Body of pancreas (tissue), 4 donors: ENCODE data around the gene MAPK11. TPM values are rescaled to one million over a fixed set of nuclear protein-coding genes. Genes with fewer than 3 reads are reported as not detected.

Source experiments
- ATAC-seq: fragments of 150-250 bp; one replicate; pipeline ENCODE4 v1.9.1; 2016
- DNase-seq, 4 donors: peaks; one replicate each; pipeline ENCODE4 v3.0.0-alpha.2; 2019
- H3K27ac ChIP-seq, 4 donors: fragments of 200-600 bp; sonication (generic); 1 replicate in 3 of 4; 2 replicates in 1 of 4; pipeline versions ENCODE4 v1.5.1 to v1.6.1; 2016 to 2019; ENCODE audit warnings: mild to moderate bottlenecking in 1 of 4, mixed read lengths in 1 of 4, moderate library complexity in 1 of 4
- H3K27me3 ChIP-seq, 2 donors: fragments of 200-600 bp; sonication (generic); one replicate each; pipeline ENCODE4 v1.6.0; 2016; ENCODE audit warnings: mild to moderate bottlenecking in 1 of 2
- H3K36me3 ChIP-seq, 2 donors: fragments of 200-600 bp; sonication (generic); replicated peaks in 1 of 2; 2 replicates each; pipeline ENCODE4 v1.5.1; 2016; ENCODE audit warnings: low read depth in 2 of 2; ENCODE audit not compliant: insufficient read depth in 1 of 2
- H3K4me1 ChIP-seq: fragments of 200-600 bp; sonication (generic); one replicate; pipeline ENCODE4 v1.6.0; 2016
- H3K4me3 ChIP-seq, 2 donors: fragments of 200-600 bp; sonication (generic); 1 replicate in 1 of 2; 2 replicates in 1 of 2; pipeline ENCODE4 v1.5.1; 2016 to 2019
- H3K9me3 ChIP-seq, 3 donors: fragments of 200-600 bp; sonication (generic); 1 replicate in 2 of 3; 2 replicates in 1 of 3; pipeline ENCODE4 v1.5.1; 2016
- CTCF ChIP-seq, 7 experiments: fragments of 450-650 bp in 4 of 7; fragments of 200-600 bp in 3 of 7; sonication (generic) in 3 of 7; IDR thresholded peaks; one replicate each; pipeline ENCODE4 v1.5.1; 2016 to 2019; ENCODE audit warnings: antibody characterized with exemption in 7 of 7
- POLR2A ChIP-seq, 3 donors: fragments of 450-650 bp; IDR thresholded peaks; one replicate each; pipeline ENCODE4 v1.6.1; 2016; ENCODE audit warnings: antibody characterized with exemption in 3 of 3, mild to moderate bottlenecking in 2 of 3
- WGBS, 2 donors: methylation state at CpG; one replicate each; pipeline ENCODE4 v1.1.5; 2017; 5-methylcytosine and 5-hydroxymethylcytosine counted together
- intact Hi-C: fragments of 100-400 bp; cut with DNase I; formaldehyde crosslinking; loops from one replicate; pipeline ENCODE4 v1.15.1; 2023
- total RNA-seq, 2 donors: library from RNA; depleted of rRNA; stranded (reverse); fragments of >200 nt; gene quantifications; one replicate each; pipeline ENCODE4 v1.1.0, GENCODE V29; 2016

Gene MAPK11
- total RNA-seq, 2 donors from 2014 or later, result 3.0 to 3.6 TPM

- no peak overlapping the region for H3K27ac ChIP-seq
- TF ChIP-seq POLR2A (IDR thresholded peaks at IDR 0.05) (no peak), CTCF (IDR thresholded peaks at IDR 0.05) (no peak)
- 86 to 89% methylated on average over 13 to 18 of the region's 18 CpGs for WGBS, 2 donors
Measured at GRCh38 chr22:50233223-50233622, 37.0 kb downstream of the MAPK11 start.

DNA sequence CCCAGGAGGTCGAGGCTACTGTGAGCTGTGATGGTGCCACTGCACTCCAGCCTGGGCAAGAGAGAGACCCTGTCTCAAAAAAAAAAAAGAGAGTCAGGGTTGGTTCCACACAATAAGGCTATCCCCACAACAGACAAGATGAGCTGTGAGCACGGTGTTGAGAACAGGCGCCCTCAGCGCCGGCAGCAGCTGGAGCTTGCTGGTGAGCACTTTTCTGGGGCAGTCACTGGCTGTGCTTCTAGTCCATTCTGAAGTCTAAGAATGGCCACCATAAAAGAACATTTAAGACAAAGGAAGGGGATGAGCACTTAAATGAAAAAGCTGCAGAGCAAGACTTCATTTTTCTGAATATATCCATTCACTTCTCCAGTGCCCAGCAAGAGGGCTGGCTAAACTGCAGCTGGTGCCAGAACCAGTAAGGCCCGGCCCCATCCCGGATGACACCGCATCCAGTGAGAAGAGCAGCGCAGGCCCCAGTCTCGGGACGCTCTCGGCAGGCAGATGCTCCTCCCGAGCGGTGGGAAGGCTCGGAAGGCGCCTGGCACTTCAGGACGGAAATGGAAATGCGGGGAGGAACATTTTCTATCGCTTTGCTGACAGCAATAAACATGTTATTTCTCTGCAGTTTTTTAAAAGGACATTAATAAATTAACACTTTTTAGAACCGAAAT is 37.6 kb downstream of the MAPK11 start:
- 87 to 89% methylated on average over 20 of the region's 20 CpGs for WGBS, 2 donors
- Histone ChIP-seq H3K9me3 (no peaks in the 10 kb centered on the region), H3K4me1 (no peaks in the 10 kb centered on the region), H3K27me3 (no peaks in the 10 kb centered on the region), H3K36me3 (no peaks in the 10 kb centered on the region), H3K4me3 (no peak overlapping the region), H3K27ac (no peak overlapping the region)
- TF ChIP-seq POLR2A (IDR thresholded peaks at IDR 0.05) (no peak), CTCF (IDR thresholded peaks at IDR 0.05) (no peak)
- ATAC-seq (no peak), DNase-seq (no peak)
- intact Hi-C loops, result no loop called here

More at GRCh38 chr22:50233223-50233622, 37.0 kb downstream of the MAPK11 start:
- Histone ChIP-seq H3K27me3 (no peaks in the 10 kb centered on the region), H3K9me3 (no peaks in the 10 kb centered on the region), H3K36me3 (no peaks in the 10 kb centered on the region), H3K4me3 (no peak overlapping the region), H3K4me1 (no peaks in the 10 kb centered on the region)
- no peak for DNase-seq
- no peak for ATAC-seq
- intact Hi-C loops, result no loop called here

- ATAC-seq (no peak), DNase-seq (no peak)
- 94 to 98% methylated on average over 5 to 12 of the region's 16 CpGs for WGBS, 2 donors
Measured at GRCh38 chr22:50229370-50229769, 40.8 kb downstream of the MAPK11 start.

GRCh38 chr22:50228366-50228765 is 41.8 kb downstream of the MAPK11 start:
- H3K27ac ChIP-seq, result no peak overlapping the region
- no peaks in the 10 kb centered on the region for H3K9me3 ChIP-seq
- TF ChIP-seq CTCF (IDR thresholded peaks at IDR 0.05) (no peak), POLR2A (IDR thresholded peaks at IDR 0.05) (no peak)
- H3K36me3 ChIP-seq, result peaks cover 4 to 5% of the 10 kb centered on the region in 2 donors
- intact Hi-C loops, result no loop called here
- ATAC-seq, result no peak
- DNase-seq, result no peak
- H3K4me3 ChIP-seq, result no peak overlapping the region
- no peaks in the 10 kb centered on the region for H3K27me3 ChIP-seq
- H3K4me1 ChIP-seq, result peaks cover 9% of the 10 kb centered on the region
- 94 to 100% methylated on average over 5 to 9 of the region's 9 CpGs for WGBS, 2 donors

More at GRCh38 chr22:50229370-50229769, 40.8 kb downstream of the MAPK11 start:
- no peak overlapping the region for H3K4me3 ChIP-seq
- H3K36me3 ChIP-seq, result peaks cover 0 to 5% of the 10 kb centered on the region in 2 donors
- H3K27me3 ChIP-seq, result no peaks in the 10 kb centered on the region
- TF ChIP-seq CTCF (IDR thresholded peaks at IDR 0.05) (no peak), POLR2A (IDR thresholded peaks at IDR 0.05) (no peak)
- peaks cover 9% of the 10 kb centered on the region for H3K4me1 ChIP-seq
- H3K27ac ChIP-seq, result no peak overlapping the region
- intact Hi-C loops, result no loop called here
- no peaks in the 10 kb centered on the region for H3K9me3 ChIP-seq
